HG03460 (cell line): ENCODE results near the gene SCUBE1.
"Not testable (repeated sequence)": the region's sequence is repeated elsewhere in the genome, so short reads cannot be mapped to it uniquely, and the experiment has no call there.

ENCODE experiments used
- ATAC-seq: cut with Tn5 transposase; IDR thresholded peaks from one replicate; pipeline ENCODE4 v1.9.1; 2021; ENCODE audit not compliant: unreplicated experiment

SCUBE1 gene

GRCh38 chr22:43360576-43360975 lies 17.4 kb upstream of the SCUBE1 start:
- ATAC-seq = no peak

GRCh38 chr22:43356881-43357280 lies 13.7 kb upstream of the SCUBE1 start:
- ATAC-seq = no peak

- not testable (repeated sequence) for ATAC-seq
Observed at GRCh38 chr22:43355688-43356087, 12.5 kb upstream of the SCUBE1 start.

- no peak for ATAC-seq
Observed at GRCh38 chr22:43351966-43352345, 8.8 kb upstream of the SCUBE1 start.

GRCh38 chr22:43349636-43350035 lies 6.5 kb upstream of the SCUBE1 start:
- ATAC-seq = no peak

- ATAC-seq = no peak
Observed at GRCh38 chr22:43346521-43346929, 3.4 kb upstream of the SCUBE1 start.

GRCh38 chr22:43345761-43346301 lies 2.7 kb upstream of the SCUBE1 start:
- no peak for ATAC-seq

- no peak for ATAC-seq
Observed at GRCh38 chr22:43345356-43345755, 2.2 kb upstream of the SCUBE1 start.

GRCh38 chr22:43344520-43344787 lies 1.3 kb upstream of the SCUBE1 start:
- no peak for ATAC-seq

GRCh38 chr22:43343670-43344519 lies 723 bp upstream of the SCUBE1 start:
- ATAC-seq = no peak

- no peak for ATAC-seq
Observed at GRCh38 chr22:43342347-43343261, 568 bp downstream of the SCUBE1 start.

GRCh38 chr22:43341565-43341964 lies 1.6 kb downstream of the SCUBE1 start:
- no peak for ATAC-seq

GRCh38 chr22:43338766-43339345 lies 4.3 kb downstream of the SCUBE1 start:
- ATAC-seq = no peak

- ATAC-seq = no peak
Observed at GRCh38 chr22:43337946-43338345, 5.2 kb downstream of the SCUBE1 start.

- no peak for ATAC-seq
Observed at GRCh38 chr22:43337385-43337784, 5.8 kb downstream of the SCUBE1 start.

GRCh38 chr22:43334378-43334777 lies 8.8 kb downstream of the SCUBE1 start:
- no peak for ATAC-seq

- no peak for ATAC-seq
Observed at GRCh38 chr22:43333978-43334377, 9.2 kb downstream of the SCUBE1 start.

- ATAC-seq = no peak
Observed at GRCh38 chr22:43333156-43333555, 10.0 kb downstream of the SCUBE1 start.

- ATAC-seq = no peak
Observed at GRCh38 chr22:43331698-43332097, 11.5 kb downstream of the SCUBE1 start.

GRCh38 chr22:43331069-43331451 lies 12.1 kb downstream of the SCUBE1 start:
- no peak for ATAC-seq

- no peak for ATAC-seq
Observed at GRCh38 chr22:43330178-43331068, 12.7 kb downstream of the SCUBE1 start.
